GM21619 (cell line): ENCODE data around the gene ATP8B1.

Experiments
- ATAC-seq: cut with Tn5 transposase; IDR thresholded peaks from one replicate; pipeline ENCODE4 v1.9.1; 2021; ENCODE audit not compliant: unreplicated experiment

ATP8B1 gene

GRCh38 chr18:57631697-57632096 is 171.4 kb downstream of the ATP8B1 start:
- no peak for ATAC-seq

- peak; percentile 34 for ATAC-seq
Measured at GRCh38 chr18:57630754-57631595, 172.1 kb downstream of the ATP8B1 start.

GRCh38 chr18:57630002-57630753 is 172.9 kb downstream of the ATP8B1 start:
- peak; percentile 93 for ATAC-seq

- no peak for ATAC-seq
Measured at GRCh38 chr18:57629422-57629821, 173.7 kb downstream of the ATP8B1 start.

GRCh38 chr18:57627488-57627887 is 175.6 kb downstream of the ATP8B1 start:
- no peak for ATAC-seq

- ATAC-seq, result no peak
Measured at GRCh38 chr18:57624988-57625387, 178.1 kb downstream of the ATP8B1 start.

- ATAC-seq, result peak; percentile 23
Measured at GRCh38 chr18:57621246-57621604, 181.9 kb downstream of the ATP8B1 start.

GRCh38 chr18:57619876-57620275 is 183.2 kb downstream of the ATP8B1 start:
- ATAC-seq, result no peak

GRCh38 chr18:57618910-57619309 is 184.2 kb downstream of the ATP8B1 start:
- no peak for ATAC-seq

GRCh38 chr18:57603871-57604270 is 199.2 kb downstream of the ATP8B1 start:
- ATAC-seq, result no peak
